ENCODE measurements around the gene ANKFY1.

GRCh38 chr17:4301066-4301465, 37.3 kb upstream of the ANKFY1 start:
- TF ChIP-seq, protein P1, sequence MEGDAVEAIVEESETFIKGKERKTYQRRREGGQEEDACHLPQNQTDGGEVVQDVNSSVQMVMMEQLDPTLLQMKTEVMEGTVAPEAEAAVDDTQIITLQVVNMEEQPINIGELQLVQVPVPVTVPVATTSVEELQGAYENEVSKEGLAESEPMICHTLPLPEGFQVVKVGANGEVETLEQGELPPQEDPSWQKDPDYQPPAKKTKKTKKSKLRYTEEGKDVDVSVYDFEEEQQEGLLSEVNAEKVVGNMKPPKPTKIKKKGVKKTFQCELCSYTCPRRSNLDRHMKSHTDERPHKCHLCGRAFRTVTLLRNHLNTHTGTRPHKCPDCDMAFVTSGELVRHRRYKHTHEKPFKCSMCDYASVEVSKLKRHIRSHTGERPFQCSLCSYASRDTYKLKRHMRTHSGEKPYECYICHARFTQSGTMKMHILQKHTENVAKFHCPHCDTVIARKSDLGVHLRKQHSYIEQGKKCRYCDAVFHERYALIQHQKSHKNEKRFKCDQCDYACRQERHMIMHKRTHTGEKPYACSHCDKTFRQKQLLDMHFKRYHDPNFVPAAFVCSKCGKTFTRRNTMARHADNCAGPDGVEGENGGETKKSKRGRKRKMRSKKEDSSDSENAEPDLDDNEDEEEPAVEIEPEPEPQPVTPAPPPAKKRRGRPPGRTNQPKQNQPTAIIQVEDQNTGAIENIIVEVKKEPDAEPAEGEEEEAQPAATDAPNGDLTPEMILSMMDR (IDR thresholded peaks at IDR 0.05): no peak
- TF ChIP-seq, protein P2, sequence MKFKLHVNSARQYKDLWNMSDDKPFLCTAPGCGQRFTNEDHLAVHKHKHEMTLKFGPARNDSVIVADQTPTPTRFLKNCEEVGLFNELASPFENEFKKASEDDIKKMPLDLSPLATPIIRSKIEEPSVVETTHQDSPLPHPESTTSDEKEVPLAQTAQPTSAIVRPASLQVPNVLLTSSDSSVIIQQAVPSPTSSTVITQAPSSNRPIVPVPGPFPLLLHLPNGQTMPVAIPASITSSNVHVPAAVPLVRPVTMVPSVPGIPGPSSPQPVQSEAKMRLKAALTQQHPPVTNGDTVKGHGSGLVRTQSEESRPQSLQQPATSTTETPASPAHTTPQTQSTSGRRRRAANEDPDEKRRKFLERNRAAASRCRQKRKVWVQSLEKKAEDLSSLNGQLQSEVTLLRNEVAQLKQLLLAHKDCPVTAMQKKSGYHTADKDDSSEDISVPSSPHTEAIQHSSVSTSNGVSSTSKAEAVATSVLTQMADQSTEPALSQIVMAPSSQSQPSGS (CRISPR knock-in tag; IDR thresholded peaks at IDR 0.05; ENCODE audit: borderline replicate concordance, low read depth): no peak
- TF ChIP-seq SP1 (CRISPR knock-in tag; conservative IDR thresholded peaks at IDR 0.05) (no peak), FOXP1 (CRISPR knock-in tag; IDR thresholded peaks at IDR 0.05; ENCODE audit: borderline replicate concordance) (no peak), TEAD4 (CRISPR knock-in tag; IDR thresholded peaks at IDR 0.05) (no peak), ESRRA (CRISPR knock-in tag; IDR thresholded peaks at IDR 0.05; ENCODE audit: borderline replicate concordance) (no peak), NR3C1 (CRISPR knock-in tag; conservative IDR thresholded peaks at IDR 0.05; ENCODE audit: low read depth) (no peak), NR2C2 (CRISPR knock-in tag; IDR thresholded peaks at IDR 0.05) (no peak)
